NT2/D1 (cell line): ENCODE results near the gene PPP2R5C.
A peak's percentile ranks its signal among the peaks of the same experiment; 100 is the strongest.

ENCODE experiments used
- DNase-seq: peaks from one replicate; pipeline ENCODE4 v3.0.0-alpha.2; 2011; ENCODE audit warnings: low read depth, low spot score
- H3K27me3 ChIP-seq: 2 replicates; pipeline ENCODE4 v1.6.0; 2011; ENCODE audit warnings: mild to moderate bottlenecking; ENCODE audit not compliant: insufficient read length, insufficient read depth
- H3K36me3 ChIP-seq: 2 replicates; pipeline ENCODE4 v1.6.1; 2011; ENCODE audit warnings: mild to moderate bottlenecking, low read length, mixed read lengths; ENCODE audit not compliant: insufficient read depth, insufficient read length
- H3K4me1 ChIP-seq: 2 replicates; pipeline ENCODE4 v1.5.1; 2011; ENCODE audit not compliant: insufficient read depth, insufficient read length
- H3K4me3 ChIP-seq: 2 replicates; pipeline ENCODE4 v1.5.1; 2011; ENCODE audit warnings: low read depth; ENCODE audit not compliant: insufficient read length
- H3K9ac ChIP-seq: 2 replicates; pipeline ENCODE4 v1.6.0; 2011; ENCODE audit warnings: low read depth; ENCODE audit not compliant: insufficient read length
- H3K9me3 ChIP-seq: 2 replicates; pipeline ENCODE4 v1.5.1; 2011; ENCODE audit warnings: mild to moderate bottlenecking, low read length; ENCODE audit not compliant: insufficient read depth
- SUZ12 ChIP-seq: IDR thresholded peaks from 2 replicates; pipeline ENCODE4 v1.6.1; 2011; ENCODE audit not compliant: insufficient read length, insufficient read depth; ENCODE audit errors: extremely low read depth
- YY1 ChIP-seq: IDR thresholded peaks from 2 replicates; pipeline ENCODE4 v1.6.1; 2011; ENCODE audit not compliant: insufficient read length, insufficient read depth
- ZNF274 ChIP-seq: IDR thresholded peaks from 2 replicates; pipeline ENCODE4 v1.6.1; 2011; ENCODE audit warnings: mild to moderate bottlenecking, low read depth, low read length

Gene PPP2R5C

GRCh38 chr14:101808020-101808641, 46.6 kb downstream of the PPP2R5C start:
- no peak overlapping the region for H3K9ac ChIP-seq
- H3K9me3 ChIP-seq: peaks cover 4% of the 10 kb centered on the region; the same call in 1 of the 2 replicates
- H3K4me1 ChIP-seq: no peaks in the 10 kb centered on the region
- no peaks in the 10 kb centered on the region for H3K27me3 ChIP-seq
- H3K36me3 ChIP-seq: peaks cover 12% of the 10 kb centered on the region
- peak; percentile 13 for DNase-seq
- no peak for TF ChIP-seq YY1
- no peak for TF ChIP-seq SUZ12
- no peak for TF ChIP-seq ZNF274
- H3K4me3 ChIP-seq: no peak overlapping the region

DNA sequence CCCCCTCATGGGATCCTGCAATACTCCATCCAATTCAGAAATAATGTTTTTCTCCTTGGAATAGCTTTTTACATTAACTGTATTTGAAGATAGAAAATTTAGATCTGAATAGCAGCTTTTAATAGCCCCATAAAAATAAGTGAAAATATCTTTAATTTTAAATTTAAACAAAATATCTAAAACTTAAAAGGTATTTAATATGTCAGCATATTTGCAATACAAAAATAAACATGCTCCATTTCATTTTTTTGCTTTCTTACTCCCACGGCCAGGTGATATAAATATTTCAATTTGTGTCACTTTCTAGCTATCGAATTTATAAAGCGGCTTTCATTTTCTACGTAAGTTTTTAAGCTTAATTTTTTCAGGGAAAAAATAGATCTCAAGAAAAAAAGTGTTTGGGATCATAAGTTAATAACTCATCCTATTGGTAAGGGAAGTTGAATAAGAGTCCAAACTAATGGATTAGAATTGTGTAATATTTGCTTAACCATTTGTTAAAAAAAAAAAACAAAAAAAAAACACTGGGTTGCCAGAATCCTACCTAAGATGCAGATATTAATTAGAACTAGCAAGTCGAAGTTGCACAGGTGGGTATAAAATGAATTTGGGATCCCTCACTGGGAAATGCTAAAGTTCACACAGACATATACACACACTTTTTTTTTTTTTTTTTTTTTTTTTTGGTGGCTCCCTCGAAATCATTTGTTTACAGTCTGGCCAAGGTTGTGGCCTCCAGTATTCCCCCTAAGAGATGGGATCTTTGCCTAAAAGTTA, 47.6 kb downstream of the PPP2R5C start:
- Histone ChIP-seq H3K27me3 (no peaks in the 10 kb centered on the region), H3K9me3 (peaks cover 13% of the 10 kb centered on the region), H3K9ac (peak overlapping the region; percentile 2), H3K4me1 (no peaks in the 10 kb centered on the region), H3K36me3 (peaks cover 19% of the 10 kb centered on the region), H3K4me3 (peak overlapping the region; percentile 21)
- no peak for DNase-seq
- TF ChIP-seq ZNF274: no peak
- no peak for TF ChIP-seq YY1
- no peak for TF ChIP-seq SUZ12

GRCh38 chr14:101809671-101810514, 48.4 kb downstream of the PPP2R5C start:
- TF ChIP-seq YY1: peak; percentile 17
- no peak for TF ChIP-seq SUZ12
- peaks cover 16% of the 10 kb centered on the region for H3K9me3 ChIP-seq
- H3K4me3 ChIP-seq: peak overlapping the region; percentile 79
- peak overlapping the region; percentile 82 for H3K9ac ChIP-seq
- DNase-seq: peak; percentile 84
- no peaks in the 10 kb centered on the region for H3K4me1 ChIP-seq
- H3K36me3 ChIP-seq: peaks cover 24% of the 10 kb centered on the region
- no peaks in the 10 kb centered on the region for H3K27me3 ChIP-seq

DNA sequence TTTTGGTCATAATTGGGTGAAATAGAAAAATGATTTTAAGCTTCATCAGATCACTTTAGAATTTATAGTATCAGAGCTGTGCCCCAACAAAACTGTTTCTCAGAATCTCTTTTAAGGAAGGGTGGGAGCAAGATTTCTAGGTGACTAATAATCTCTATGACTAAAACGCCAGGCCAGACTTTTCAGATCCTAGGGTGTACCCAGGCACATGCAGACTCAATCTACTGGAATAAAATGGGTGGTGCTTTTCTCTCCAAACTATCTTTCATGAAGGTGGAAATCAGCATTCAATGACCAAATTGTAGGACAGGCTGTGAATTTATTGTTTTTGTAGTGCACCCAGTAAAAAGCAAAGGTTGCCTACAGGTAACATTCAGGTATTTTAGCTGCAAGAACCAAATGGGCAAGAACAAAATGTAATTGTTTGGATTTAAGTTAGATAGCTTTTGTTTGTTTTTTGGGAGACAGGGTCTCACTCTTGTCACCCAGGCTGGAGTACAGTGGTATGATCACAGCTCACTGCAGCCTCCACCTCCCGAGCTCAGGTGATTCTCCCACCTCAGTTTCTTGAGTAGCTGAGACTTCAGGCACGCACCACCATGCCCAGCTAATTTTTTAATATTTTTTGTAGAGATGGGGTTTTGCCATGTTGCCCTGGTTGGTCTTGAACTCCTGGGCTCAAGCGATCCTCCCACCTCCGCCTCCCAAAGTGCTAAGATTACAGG, 49.5 kb downstream of the PPP2R5C start:
- Histone ChIP-seq H3K27me3 (no peaks in the 10 kb centered on the region), H3K4me1 (no peaks in the 10 kb centered on the region), H3K9ac (no peak overlapping the region), H3K4me3 (peak overlapping the region; percentile 79), H3K36me3 (peaks cover 27% of the 10 kb centered on the region), H3K9me3 (peaks cover 16% of the 10 kb centered on the region)
- no peak for DNase-seq
- no peak for TF ChIP-seq SUZ12
- TF ChIP-seq ZNF274: no peak
- no peak for TF ChIP-seq YY1

- H3K9ac ChIP-seq: no peak overlapping the region
- no peak for DNase-seq
- H3K4me3 ChIP-seq: no peak overlapping the region
- TF ChIP-seq YY1 (no peak), SUZ12 (no peak), ZNF274 (no peak)
- peaks cover 28% of the 10 kb centered on the region for H3K36me3 ChIP-seq
- no peaks in the 10 kb centered on the region for H3K27me3 ChIP-seq
- H3K9me3 ChIP-seq: peaks cover 16% of the 10 kb centered on the region
- H3K4me1 ChIP-seq: no peaks in the 10 kb centered on the region
These were observed 50.6 kb downstream of the PPP2R5C start for GRCh38 chr14:101812071-101812470.

- no peak overlapping the region for H3K4me3 ChIP-seq
- H3K9me3 ChIP-seq: peaks cover 16% of the 10 kb centered on the region
- no peaks in the 10 kb centered on the region for H3K4me1 ChIP-seq
- TF ChIP-seq ZNF274: no peak
- no peak for TF ChIP-seq SUZ12
- TF ChIP-seq YY1: no peak
- no peak overlapping the region for H3K9ac ChIP-seq
- H3K36me3 ChIP-seq: peaks cover 28% of the 10 kb centered on the region
- H3K27me3 ChIP-seq: no peaks in the 10 kb centered on the region
- DNase-seq: no peak
These were observed 51.8 kb downstream of the PPP2R5C start for GRCh38 chr14:101813171-101813759.
